HCT116 (cell line): Measurements from ENCODE around the gene GAB4. TPM values are rescaled to one million over a fixed set of nuclear protein-coding genes. Genes with fewer than 3 reads are reported as not detected.

Source experiments
- ATAC-seq: fragments of 200-7000 bp; cut with Tn5 transposase; 2 replicates; pipeline ENCODE4 v1.9.1; 2020; ENCODE audit warnings: mild to moderate bottlenecking, moderate library complexity
- BruUV-seq: library from RNA; stranded (reverse); fragments of 400-500 nt; replicated peaks from 2 replicates; lab custom pipeline; 2021; lab: Mats Ljungman, UMichigan
- CTCF ChIA-PET: fragments of 300-600 bp; sonication (Branson Sonifier 250); formaldehyde crosslinking; loops from one replicate; lab custom pipeline; 2021; ENCODE audit warnings: antibody characterized with exemption; lab: Charles Lee
- POLR2A ChIA-PET: fragments of 300-600, 350-600 bp; sonication (Branson Sonifier 250); formaldehyde crosslinking; loops from one replicate; lab custom pipeline; 2021; ENCODE audit warnings: antibody characterized with exemption; lab: Charles Lee
- RAD21 ChIA-PET, 2 experiments: fragments of 300-600 bp; sonication (Branson Sonifier 250); formaldehyde crosslinking; loops; one replicate each; lab custom pipeline; 2023; ENCODE audit warnings: low total read pairs in 2 of 2; ENCODE audit not compliant: uncharacterized antibody in 2 of 2, unreplicated experiment in 2 of 2, low non-redundant PET in 1 of 2; lab: Charles Lee
- DNase-seq: peaks from one replicate; pipeline ENCODE4 v3.0.0-alpha.2; 2010; ENCODE audit warnings: low read depth, low spot score
- H2AFZ ChIP-seq: fragments of 200-600 bp; shearing (Covaris generic), sonication (generic); 2 replicates; pipeline ENCODE4 v1.6.1; 2017; ENCODE audit warnings: low read depth, mixed run types, mixed read lengths, antibody characterized with exemption, low read length; ENCODE audit not compliant: poor library complexity, severe bottlenecking
- H3K27ac ChIP-seq: 2 replicates; pipeline ENCODE4 v1.5.1; 2012; ENCODE audit warnings: low read depth, low read length
- H3K27me3 ChIP-seq: fragments of 200-600 bp; sonication (generic); 2 replicates; pipeline ENCODE4 v1.6.1; 2016; ENCODE audit warnings: mixed run types, low read length, mixed read lengths; ENCODE audit not compliant: insufficient read depth
- H3K36me3 ChIP-seq, 2 experiments: fragments of 200-500 bp in 1 of 2; fragments of 200-600 bp in 1 of 2; sonication (Bioruptor generic) in 1 of 2; sonication (generic) in 1 of 2; 2 replicates each; pipeline versions ENCODE4 v1.5.1 to v1.6.1; 2014 to 2016; ENCODE audit warnings: low read length in 2 of 2, inconsistent platforms in 1 of 2, mixed read lengths in 1 of 2, mixed run types in 1 of 2; ENCODE audit not compliant: insufficient read depth in 2 of 2, control insufficient read depth in 1 of 2
- H3K4me1 ChIP-seq, 2 experiments: fragments of 200-600 bp in 1 of 2; sonication (generic) in 1 of 2; 2 replicates each; pipeline versions ENCODE4 v1.5.1 to v1.6.1; 2012 to 2017; ENCODE audit warnings: low read length in 2 of 2, inconsistent platforms in 1 of 2, mild to moderate bottlenecking in 1 of 2, mixed read lengths in 1 of 2, mixed run types in 1 of 2, moderate library complexity in 1 of 2; ENCODE audit not compliant: insufficient read depth in 2 of 2, control insufficient read depth in 1 of 2
- H3K4me2 ChIP-seq: fragments of 200-600 bp; sonication (generic); 2 replicates; pipeline ENCODE4 v1.6.1; 2017; ENCODE audit warnings: mixed run types, low read length, mixed read lengths
- H3K4me3 ChIP-seq, 2 experiments: fragments of 200-600 bp in 1 of 2; sonication (generic) in 1 of 2; replicated peaks in 1 of 2; 2 replicates each; pipeline ENCODE4 v1.5.1; 2011 to 2016; ENCODE audit warnings: low read length in 2 of 2, control low read depth in 1 of 2, low read depth in 1 of 2, mild to moderate bottlenecking in 1 of 2, mixed read lengths in 1 of 2, mixed run types in 1 of 2
- H3K79me2 ChIP-seq: fragments of 200-600 bp; sonication (generic); 2 replicates; pipeline ENCODE4 v1.6.1; 2017; ENCODE audit warnings: mild to moderate bottlenecking, mixed run types, low read length, moderate library complexity, mixed read lengths; ENCODE audit not compliant: insufficient read depth
- H3K9ac ChIP-seq: fragments of 200-600 bp; sonication (generic); 2 replicates; pipeline ENCODE4 v1.6.1; 2016; ENCODE audit warnings: low read length, mixed read lengths
- H3K9me2 ChIP-seq: fragments of 200-600 bp; sonication (generic), shearing (Covaris generic); 2 replicates; pipeline ENCODE4 v1.6.1; 2017; ENCODE audit warnings: mixed run types, mild to moderate bottlenecking, moderate library complexity; ENCODE audit not compliant: insufficient read depth
- H3K9me3 ChIP-seq, 2 experiments: fragments of 200-500 bp in 1 of 2; fragments of 200-600 bp in 1 of 2; sonication (Bioruptor generic) in 1 of 2; sonication (generic) in 1 of 2; 2 replicates each; pipeline ENCODE4 v1.6.1; 2014 to 2017; ENCODE audit warnings: low read length in 2 of 2, mixed read lengths in 2 of 2, inconsistent platforms in 1 of 2, low read depth in 1 of 2, mild to moderate bottlenecking in 1 of 2, mixed run types in 1 of 2, moderate library complexity in 1 of 2; ENCODE audit not compliant: control insufficient read depth in 1 of 2, insufficient read depth in 1 of 2
- H4K20me1 ChIP-seq: fragments of 200-600 bp; sonication (generic), shearing (Covaris generic); 2 replicates; pipeline ENCODE4 v1.6.1; 2017; ENCODE audit warnings: mixed run types, mild to moderate bottlenecking, moderate library complexity; ENCODE audit not compliant: insufficient read depth
- ATF3 ChIP-seq: IDR thresholded peaks from 2 replicates; pipeline ENCODE4 v1.6.1; 2012
- CEBPB ChIP-seq: IDR thresholded peaks from 2 replicates; pipeline ENCODE4 v1.6.1; 2012; ENCODE audit warnings: low read depth
- ELF1 ChIP-seq: IDR thresholded peaks from 2 replicates; pipeline ENCODE4 v1.6.1; 2012; ENCODE audit warnings: low read depth, borderline replicate concordance
- EZH2phosphoT487 ChIP-seq: fragments of 200-600 bp; IDR thresholded peaks from 2 replicates; pipeline ENCODE4 v1.6.1; 2018; ENCODE audit warnings: antibody characterized with exemption, borderline replicate concordance
- FOSL1 ChIP-seq: IDR thresholded peaks from 2 replicates; pipeline ENCODE4 v1.6.1; 2012; ENCODE audit warnings: low read depth
- JUND ChIP-seq: IDR thresholded peaks from 2 replicates; pipeline ENCODE4 v1.6.1; 2012
- REST ChIP-seq: IDR thresholded peaks from 2 replicates; pipeline ENCODE4 v1.6.1; 2012; ENCODE audit warnings: low read depth
- SRF ChIP-seq: IDR thresholded peaks from 2 replicates; pipeline ENCODE4 v1.6.1; 2012; ENCODE audit warnings: low read depth
- TCF7L2 ChIP-seq: IDR thresholded peaks from 2 replicates; pipeline ENCODE4 v1.7.0; 2011; ENCODE audit warnings: borderline replicate concordance, inconsistent platforms; ENCODE audit not compliant: insufficient read depth, insufficient read length; ENCODE audit errors: extremely low read depth
- YY1 ChIP-seq: IDR thresholded peaks from 2 replicates; pipeline ENCODE4 v1.6.1; 2011; ENCODE audit warnings: low read length, low read depth, moderate library complexity, mild to moderate bottlenecking; ENCODE audit not compliant: insufficient replicate concordance; ENCODE audit errors: extremely low read depth
- ZBTB33 ChIP-seq: IDR thresholded peaks from 2 replicates; pipeline ENCODE4 v1.6.1; 2011; ENCODE audit warnings: mild to moderate bottlenecking, low read length, moderate library complexity; ENCODE audit not compliant: insufficient replicate concordance; ENCODE audit errors: extremely low read depth
- ZFX ChIP-seq: fragments of 450-650 bp; IDR thresholded peaks from 2 replicates; pipeline ENCODE4 v1.6.1; 2017
- intact Hi-C: fragments of 100-400 bp; cut with micrococcal nuclease; formaldehyde crosslinking; loops from 2 replicates; pipeline ENCODE4 v1.10.0; 2022
- total RNA-seq: library from RNA; stranded (reverse); gene quantifications from one replicate; pipeline ENCODE4 v1.2.1, GENCODE V29; 2021; ENCODE audit not compliant: unreplicated experiment

GAB4 gene
- total RNA-seq, 1 experiment from 2014 or later: not detected

- ChIA-PET RAD21 (no interaction called here), POLR2A (no interaction called here), CTCF (no interaction called here)
- no TSS peak for BruUV-seq
- H3K9me2 ChIP-seq: no peaks in the 10 kb centered on the region
- no peak overlapping the region for H2AFZ ChIP-seq
- H3K9me3 ChIP-seq: no peaks in the 10 kb centered on the region
- ATAC-seq (no peak), DNase-seq (no peak)
- H3K4me3 ChIP-seq: no peak overlapping the region
- H3K36me3 ChIP-seq: peaks cover 16 to 35% of the 10 kb centered on the region in 2 experiments; a peak in 3 of 4 replicates
- no peak overlapping the region for H3K9ac ChIP-seq
- H3K79me2 ChIP-seq: peaks cover 36% of the 10 kb centered on the region
- H4K20me1 ChIP-seq: 0 out of 2 replicates have a peak, but pooled peaks cover 3% of the 10 kb centered on the region
- no peaks in the 10 kb centered on the region for H3K4me1 ChIP-seq
- intact Hi-C loops: loop anchor here (5.0 kb wide), 1 partner anchor 105 kb away; no protein-coding TSS in a partner anchor
- no peak overlapping the region for H3K27ac ChIP-seq
- H3K4me2 ChIP-seq: no peak overlapping the region
- TF ChIP-seq TCF7L2 (no peak), FOSL1 (no peak), REST (no peak), ELF1 (no peak), JUND (no peak), ZBTB33 (no peak), CEBPB (no peak), ZFX (no peak), EZH2phosphoT487 (no peak), YY1 (no peak), ATF3 (no peak), SRF (no peak)
- no peaks in the 10 kb centered on the region for H3K27me3 ChIP-seq
These were observed 39.6 kb upstream of the GAB4 start for GRCh38 chr22:17047656-17048055.
